NCI-H2196 (cell line): Measurements from ENCODE around the gene SLC6A2.
A peak's percentile ranks its signal among the peaks of the same experiment; 100 is the strongest.
"Not testable (repeated sequence)": the region's sequence is repeated elsewhere in the genome, so short reads cannot be mapped to it uniquely, and the experiment has no call there.

Source experiments
- DNase-seq: peaks from one replicate; lab custom pipeline; 2025; ENCODE audit not compliant: unreplicated experiment; lab: John Stamatoyannopoulos, UW

Gene SLC6A2

GRCh38 chr16:55709801-55710200 is 54.0 kb downstream of the SLC6A2 start:
- DNase-seq = no peak

GRCh38 chr16:55710466-55710865 is 54.7 kb downstream of the SLC6A2 start:
- no peak for DNase-seq

- peak; percentile 16 for DNase-seq
These were observed 56.4 kb downstream of the SLC6A2 start for GRCh38 chr16:55711959-55712876.

GRCh38 chr16:55713103-55713502 is 57.3 kb downstream of the SLC6A2 start:
- DNase-seq = no peak

GRCh38 chr16:55717326-55717725 is 61.5 kb downstream of the SLC6A2 start:
- no peak for DNase-seq

- DNase-seq = no peak
These were observed 69.4 kb downstream of the SLC6A2 start for GRCh38 chr16:55725055-55725777.

GRCh38 chr16:55728797-55729196 is 73.0 kb downstream of the SLC6A2 start:
- DNase-seq = no peak

- no peak for DNase-seq
These were observed 74.3 kb downstream of the SLC6A2 start for GRCh38 chr16:55730115-55730514.

GRCh38 chr16:55732496-55732895 is 76.7 kb downstream of the SLC6A2 start:
- no peak for DNase-seq

- DNase-seq = no peak
These were observed 78.9 kb downstream of the SLC6A2 start for GRCh38 chr16:55734665-55735064.

- no peak for DNase-seq
These were observed 79.5 kb downstream of the SLC6A2 start for GRCh38 chr16:55735120-55735781.

GRCh38 chr16:55736671-55737070 is 80.9 kb downstream of the SLC6A2 start:
- no peak for DNase-seq

- no peak for DNase-seq
These were observed 81.5 kb downstream of the SLC6A2 start for GRCh38 chr16:55737318-55737717.

GRCh38 chr16:55737966-55738365 is 82.2 kb downstream of the SLC6A2 start:
- DNase-seq = no peak

GRCh38 chr16:55746081-55746480 is 90.3 kb downstream of the SLC6A2 start:
- no peak for DNase-seq

- DNase-seq = no peak
These were observed 92.0 kb downstream of the SLC6A2 start for GRCh38 chr16:55747785-55748184.

- not testable (repeated sequence) for DNase-seq
These were observed 96.8 kb downstream of the SLC6A2 start for GRCh38 chr16:55752465-55753144.

- DNase-seq = not testable (repeated sequence)
These were observed 97.4 kb downstream of the SLC6A2 start for GRCh38 chr16:55753145-55753631.
